Karpas-422 (cell line): ENCODE results near the gene WDR26. TPM values are rescaled to one million over a fixed set of nuclear protein-coding genes. Genes with fewer than 3 reads are reported as not detected.

Experiments
- DNase-seq: peaks from one replicate; pipeline ENCODE4 v3.0.0-alpha.2; 2015
- H2AFZ ChIP-seq: fragments of 200-600 bp; sonication (generic); 2 replicates; pipeline ENCODE4 v1.6.1; 2014; ENCODE audit warnings: antibody characterized with exemption, low read length, mixed read lengths
- H3K27ac ChIP-seq: fragments of 200-600 bp; sonication (generic); 2 replicates; pipeline ENCODE4 v1.5.1; 2014; ENCODE audit warnings: mild to moderate bottlenecking, low read length, moderate library complexity
- H3K27me3 ChIP-seq: fragments of 200-600 bp; sonication (generic); 2 replicates; pipeline ENCODE4 v1.6.1; 2014; ENCODE audit warnings: low read length, mixed read lengths
- H3K36me3 ChIP-seq: fragments of 200-600 bp; sonication (generic); 2 replicates; pipeline ENCODE4 v1.6.1; 2014; ENCODE audit warnings: low read length, mixed read lengths; ENCODE audit not compliant: insufficient read depth
- H3K4me1 ChIP-seq: fragments of 200-600 bp; sonication (generic); 2 replicates; pipeline ENCODE4 v1.6.1; 2014; ENCODE audit warnings: mild to moderate bottlenecking, low read length, mixed read lengths
- H3K4me2 ChIP-seq: fragments of 200-600 bp; sonication (generic); 2 replicates; pipeline ENCODE4 v1.6.1; 2014; ENCODE audit warnings: low read length, low read depth, mild to moderate bottlenecking; ENCODE audit not compliant: poor library complexity, severe bottlenecking
- H3K4me3 ChIP-seq: fragments of 200-600 bp; sonication (generic); 2 replicates; pipeline ENCODE4 v1.5.1; 2014; ENCODE audit warnings: mild to moderate bottlenecking, antibody characterized with exemption, low read length, mixed read lengths
- H3K79me2 ChIP-seq: fragments of 200-600 bp; sonication (generic); 2 replicates; pipeline ENCODE4 v1.6.1; 2014; ENCODE audit warnings: mild to moderate bottlenecking, low read length, mixed read lengths
- H3K9ac ChIP-seq: fragments of 200-600 bp; sonication (generic); 2 replicates; pipeline ENCODE4 v1.6.0; 2014; ENCODE audit warnings: low read length
- H3K9me2 ChIP-seq: fragments of 200-600 bp; sonication (generic), shearing (Covaris generic); replicated peaks from 2 replicates; pipeline ENCODE4 v1.6.0; 2014; ENCODE audit warnings: mild to moderate bottlenecking, low read length, moderate library complexity; ENCODE audit not compliant: insufficient read depth
- H3K9me3 ChIP-seq: fragments of 300-700, 200-600 bp; sonication (generic); 2 replicates; pipeline ENCODE4 v1.6.1; 2014; ENCODE audit warnings: low read length, mixed read lengths
- H4K20me1 ChIP-seq: fragments of 200-600 bp; sonication (generic); 2 replicates; pipeline ENCODE4 v1.6.1; 2014; ENCODE audit warnings: mild to moderate bottlenecking, antibody characterized with exemption, low read length, low read depth; ENCODE audit not compliant: insufficient read depth
- total RNA-seq: library from RNA; depleted of rRNA; stranded (reverse); fragments of >200 nt; shearing (Covaris generic); gene quantifications from 2 replicates; pipeline ENCODE4 v1.2.3, GENCODE V29; 2014; ENCODE audit warnings: low replicate concordance

WDR26 gene
- total RNA-seq, 1 experiment from 2014 or later: 95.2 TPM

- Histone ChIP-seq H3K27ac (no peak overlapping the region), H4K20me1 (no peaks in the 10 kb centered on the region), H2AFZ (no peak overlapping the region), H3K4me1 (no peaks in the 10 kb centered on the region), H3K9ac (no peak overlapping the region), H3K27me3 (no peaks in the 10 kb centered on the region), H3K4me3 (no peak overlapping the region), H3K79me2 (peaks cover 46% of the 10 kb centered on the region), H3K9me3 (no peaks in the 10 kb centered on the region), H3K9me2 (no peaks in the 10 kb centered on the region), H3K4me2 (no peak overlapping the region), H3K36me3 (peaks cover 63% of the 10 kb centered on the region)
- DNase-seq: no peak
These were observed 29.5 kb downstream of the WDR26 start for GRCh38 chr1:224404916-224405603.

DNA sequence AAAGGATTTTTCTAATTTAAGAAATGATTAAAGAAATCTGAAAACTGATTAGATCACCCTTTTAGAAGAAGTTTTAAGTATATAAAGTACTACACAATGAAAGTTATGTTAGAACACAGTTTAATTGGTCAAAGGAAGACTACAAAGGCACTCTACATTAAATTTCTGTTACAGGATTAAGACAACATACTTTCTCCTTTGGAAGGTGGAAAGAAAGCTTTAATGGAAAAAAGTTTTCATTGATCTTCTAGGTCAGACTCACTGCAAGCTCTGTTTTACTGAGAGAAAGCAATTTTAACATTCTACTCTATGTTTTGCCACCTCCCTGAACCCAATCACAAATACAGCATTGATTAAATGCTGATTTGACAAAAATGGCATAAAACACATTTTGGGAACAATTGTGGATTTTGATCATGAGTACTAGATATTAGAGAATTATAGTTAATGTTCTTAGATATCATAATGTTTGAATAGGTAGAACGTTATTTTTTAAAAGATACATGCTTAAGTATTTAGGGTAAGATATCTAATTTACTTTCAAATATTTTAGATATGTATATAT lies 32.0 kb downstream of the WDR26 start:
- Histone ChIP-seq H3K79me2 (peaks cover 35% of the 10 kb centered on the region), H3K9ac (no peak overlapping the region), H3K27me3 (no peaks in the 10 kb centered on the region), H3K9me3 (no peaks in the 10 kb centered on the region), H3K4me3 (no peak overlapping the region), H3K36me3 (peaks cover 69% of the 10 kb centered on the region), H4K20me1 (no peaks in the 10 kb centered on the region), H3K4me1 (no peaks in the 10 kb centered on the region), H3K27ac (no peak overlapping the region), H2AFZ (no peak overlapping the region), H3K4me2 (no peak overlapping the region), H3K9me2 (no peaks in the 10 kb centered on the region)
- DNase-seq: no peak

DNA sequence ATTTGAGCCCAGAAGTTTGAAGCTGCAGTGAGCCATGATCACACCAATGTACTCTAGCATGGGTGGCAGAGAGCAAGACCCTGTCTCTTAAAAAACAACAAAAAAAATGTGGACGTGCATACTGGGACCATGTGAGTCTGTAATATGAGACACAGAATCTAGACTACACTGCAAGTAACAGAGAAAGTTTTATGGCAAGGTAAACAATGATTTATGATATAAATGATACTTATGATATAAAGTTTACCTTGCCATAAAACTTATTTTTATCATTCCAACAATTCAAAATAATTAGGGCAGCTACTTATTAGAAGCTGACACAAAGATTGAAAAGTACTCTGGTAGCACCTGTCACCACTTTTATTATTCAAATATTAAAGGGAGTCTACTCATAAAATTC lies 34.7 kb downstream of the WDR26 start:
- Histone ChIP-seq H3K9me2 (no peaks in the 10 kb centered on the region), H3K27me3 (no peaks in the 10 kb centered on the region), H3K79me2 (peaks cover 26% of the 10 kb centered on the region), H3K4me2 (no peak overlapping the region), H3K4me3 (no peak overlapping the region), H3K9me3 (no peaks in the 10 kb centered on the region), H4K20me1 (no peaks in the 10 kb centered on the region), H2AFZ (no peak overlapping the region), H3K9ac (no peak overlapping the region), H3K4me1 (no peaks in the 10 kb centered on the region), H3K27ac (no peak overlapping the region), H3K36me3 (peaks cover 78% of the 10 kb centered on the region)
- no peak for DNase-seq

GRCh38 chr1:224393294-224393693 lies 41.3 kb downstream of the WDR26 start:
- no peak for DNase-seq
- H3K9me3 ChIP-seq: no peaks in the 10 kb centered on the region
- peaks cover 75% of the 10 kb centered on the region for H3K36me3 ChIP-seq
- peaks cover 13% of the 10 kb centered on the region for H3K79me2 ChIP-seq
- H3K27me3 ChIP-seq: no peaks in the 10 kb centered on the region
- H3K9ac ChIP-seq: no peak overlapping the region
- H3K4me1 ChIP-seq: peaks cover 6% of the 10 kb centered on the region
- no peak overlapping the region for H2AFZ ChIP-seq
- no peak overlapping the region for H3K27ac ChIP-seq
- no peaks in the 10 kb centered on the region for H3K9me2 ChIP-seq
- no peaks in the 10 kb centered on the region for H4K20me1 ChIP-seq
- H3K4me2 ChIP-seq: no peak overlapping the region
- no peak overlapping the region for H3K4me3 ChIP-seq

DNA sequence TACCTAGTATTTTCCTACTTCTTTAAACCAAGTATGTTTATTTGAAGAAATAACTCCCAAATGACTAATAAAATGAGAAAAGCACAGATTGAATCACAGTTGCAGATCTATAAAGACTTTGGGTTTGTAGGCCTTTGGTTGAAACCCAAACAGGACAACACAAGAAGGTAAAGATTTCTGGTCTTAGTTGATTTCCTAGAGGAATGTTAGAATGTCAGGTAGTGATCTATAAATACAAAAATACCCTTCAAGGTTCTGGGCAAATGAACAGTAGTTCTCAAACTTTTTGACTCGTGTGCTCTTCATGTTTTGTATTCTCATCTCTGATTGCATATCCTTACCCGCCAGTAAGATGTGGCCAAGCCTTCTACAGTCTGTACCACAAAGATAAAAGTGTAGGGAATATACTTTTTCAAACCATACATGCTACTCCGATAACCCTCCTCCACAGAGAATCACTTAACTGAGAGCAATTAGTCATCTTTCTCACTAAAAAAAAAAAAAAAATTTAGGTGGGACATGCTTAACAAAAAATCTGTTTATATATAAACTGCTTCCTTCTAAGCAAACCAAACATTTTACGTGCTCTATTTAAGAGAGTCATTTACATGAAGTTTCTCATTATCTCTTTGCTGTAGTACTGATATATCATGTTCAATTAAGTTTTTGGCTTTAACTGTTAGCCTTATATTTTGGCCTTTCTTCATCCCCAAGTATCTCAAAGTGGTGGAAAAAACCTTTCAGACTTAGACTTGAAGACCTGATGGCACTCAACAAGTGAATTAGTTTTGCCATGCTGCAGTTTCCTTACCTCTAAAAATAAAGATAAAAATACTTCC lies 42.0 kb downstream of the WDR26 start:
- H3K4me2 ChIP-seq: no peak overlapping the region
- no peak overlapping the region for H2AFZ ChIP-seq
- H3K79me2 ChIP-seq: peaks cover 11% of the 10 kb centered on the region
- no peak overlapping the region for H3K27ac ChIP-seq
- H3K36me3 ChIP-seq: peaks cover 75% of the 10 kb centered on the region
- no peaks in the 10 kb centered on the region for H3K9me2 ChIP-seq
- DNase-seq: no peak
- H3K4me3 ChIP-seq: no peak overlapping the region
- no peak overlapping the region for H3K9ac ChIP-seq
- H3K27me3 ChIP-seq: no peaks in the 10 kb centered on the region
- peaks cover 12% of the 10 kb centered on the region for H3K4me1 ChIP-seq
- no peaks in the 10 kb centered on the region for H3K9me3 ChIP-seq
- no peaks in the 10 kb centered on the region for H4K20me1 ChIP-seq

DNA sequence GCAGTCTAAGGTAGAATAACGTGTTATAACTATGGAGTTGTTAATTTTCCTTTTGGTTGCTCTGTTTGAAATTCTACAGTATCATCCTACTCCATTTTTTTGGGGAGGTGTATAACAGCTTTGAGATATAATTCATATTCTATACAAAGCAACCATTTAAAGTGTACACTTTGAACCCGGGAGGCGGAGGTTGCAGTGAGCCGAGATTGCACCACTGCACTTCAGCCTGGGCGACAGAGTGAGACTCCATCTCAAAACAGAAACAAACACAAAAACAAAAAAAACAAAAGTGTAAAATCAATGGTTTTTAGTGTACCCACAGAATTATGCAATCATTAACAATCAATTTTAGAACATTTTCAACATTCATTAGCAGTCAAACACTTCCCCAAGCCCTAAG lies 44.1 kb downstream of the WDR26 start:
- no peak overlapping the region for H3K9ac ChIP-seq
- H3K27me3 ChIP-seq: no peaks in the 10 kb centered on the region
- H3K36me3 ChIP-seq: peaks cover 63% of the 10 kb centered on the region
- H2AFZ ChIP-seq: no peak overlapping the region
- H4K20me1 ChIP-seq: no peaks in the 10 kb centered on the region
- no peak overlapping the region for H3K4me2 ChIP-seq
- no peaks in the 10 kb centered on the region for H3K9me3 ChIP-seq
- peaks cover 22% of the 10 kb centered on the region for H3K4me1 ChIP-seq
- H3K9me2 ChIP-seq: no peaks in the 10 kb centered on the region
- peaks cover 6% of the 10 kb centered on the region; the same call in 1 of the 2 replicates for H3K79me2 ChIP-seq
- no peak overlapping the region for H3K4me3 ChIP-seq
- no peak overlapping the region for H3K27ac ChIP-seq
- DNase-seq: no peak

DNA sequence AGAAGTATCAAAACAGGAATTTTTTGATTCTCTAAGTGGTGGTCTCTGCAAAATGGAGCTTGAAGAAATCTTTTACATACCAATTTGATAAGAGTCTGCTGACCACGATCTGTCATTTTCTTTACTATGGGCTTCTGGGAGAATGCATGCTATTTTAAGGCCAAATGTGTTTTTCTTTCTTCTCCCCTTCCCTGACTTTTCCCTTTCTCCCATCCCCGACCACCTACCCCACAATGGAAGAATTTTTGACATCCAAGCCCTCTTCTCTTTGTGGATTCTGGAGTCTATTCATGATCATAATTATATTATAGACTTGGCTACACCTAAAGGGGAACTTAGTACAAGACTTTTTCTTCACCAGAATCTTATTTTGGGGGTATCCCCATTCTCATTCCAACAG lies 46.7 kb downstream of the WDR26 start:
- H3K36me3 ChIP-seq: peaks cover 49% of the 10 kb centered on the region
- no peak overlapping the region for H3K4me2 ChIP-seq
- no peaks in the 10 kb centered on the region for H4K20me1 ChIP-seq
- H3K27ac ChIP-seq: peak overlapping the region; percentile 5; the same call in 1 of the 2 replicates
- no peaks in the 10 kb centered on the region for H3K9me2 ChIP-seq
- no peak for DNase-seq
- no peak overlapping the region for H2AFZ ChIP-seq
- H3K4me1 ChIP-seq: peaks cover 22% of the 10 kb centered on the region
- H3K9ac ChIP-seq: no peak overlapping the region
- no peaks in the 10 kb centered on the region for H3K9me3 ChIP-seq
- no peaks in the 10 kb centered on the region for H3K27me3 ChIP-seq
- H3K4me3 ChIP-seq: no peak overlapping the region
- peaks cover 2% of the 10 kb centered on the region; the same call in 1 of the 2 replicates for H3K79me2 ChIP-seq

DNA sequence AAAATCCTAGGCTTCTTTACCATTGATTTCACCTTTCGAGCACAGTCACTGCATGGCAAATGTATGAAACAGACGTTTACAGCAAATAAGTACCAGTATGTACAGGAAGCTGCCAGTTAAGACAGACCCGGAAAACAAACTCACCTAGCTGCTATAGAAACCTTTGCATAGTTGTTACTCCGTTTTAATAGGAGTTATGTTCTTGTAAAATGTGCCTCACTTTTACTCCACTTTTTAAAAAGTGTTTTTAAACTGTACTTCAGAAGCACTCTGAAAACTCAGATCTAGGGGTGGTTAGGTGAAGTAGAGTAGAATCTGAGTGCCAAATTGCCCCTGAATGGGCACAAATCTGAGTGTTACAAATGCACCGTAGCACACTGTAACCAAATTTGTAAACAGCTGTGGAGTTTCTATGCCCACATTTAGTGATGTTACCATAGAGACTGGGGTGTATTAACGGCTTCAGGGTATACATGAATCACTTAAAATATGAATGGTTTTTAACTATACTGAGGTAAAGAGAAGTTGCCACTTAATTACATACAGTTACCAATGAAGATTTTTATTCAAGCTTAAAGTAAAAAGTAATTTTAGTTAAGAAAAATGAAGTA lies 47.2 kb downstream of the WDR26 start:
- peaks cover 2% of the 10 kb centered on the region; the same call in 1 of the 2 replicates for H3K79me2 ChIP-seq

More for the DNA sequence above, 47.2 kb downstream of the WDR26 start:
- Histone ChIP-seq H3K4me1 (peaks cover 25% of the 10 kb centered on the region), H3K9ac (no peak overlapping the region), H3K27me3 (no peaks in the 10 kb centered on the region), H2AFZ (no peak overlapping the region), H3K27ac (peak overlapping the region; percentile 5; the same call in 1 of the 2 replicates), H3K36me3 (peaks cover 47% of the 10 kb centered on the region), H3K9me3 (no peaks in the 10 kb centered on the region), H3K4me2 (no peak overlapping the region), H4K20me1 (no peaks in the 10 kb centered on the region), H3K4me3 (no peak overlapping the region), H3K9me2 (no peaks in the 10 kb centered on the region)
- no peak for DNase-seq
